ENCODE results near the gene UBE2K. TPM values are rescaled to one million over a fixed set of nuclear protein-coding genes. Genes with fewer than 3 reads are reported as not detected.

Gene UBE2K
- total RNA-seq (2014; rRNA removed; shearing (Covaris generic)), result 34.1 and 68.3 TPM in 2 replicates

GRCh38 chr4:39697740-39698423, at the start of gene UBE2K:
Gene UBE2K (plus strand): TSS chr4:39698136. CDS start chr4:39698328, 192 bp downstream.

Small RNA genes within 50 kb of the gene (small RNA-seq; reads per million reads assigned to genes)
- gene RF00019 (not detected), gene RN7SL558P (not detected)

Other genes with a start within 250 kb of the UBE2K start
- gene RPL9, start 239.2 kb upstream of the UBE2K start, total RNA-seq (2014; rRNA removed; shearing (Covaris generic)), result 4,442 and 5,509 TPM in 2 replicates
- gene LIAS, start 239.1 kb upstream of the UBE2K start, total RNA-seq (2014; rRNA removed; shearing (Covaris generic)), result 8.1 and 12.8 TPM in 2 replicates
- 23.6 and 36.9 TPM in 2 replicates for gene UGDH, start 170.7 kb upstream of the UBE2K start, total RNA-seq (2014; rRNA removed; shearing (Covaris generic))
- gene SMIM14, start 59.3 kb upstream of the UBE2K start, total RNA-seq (2014; rRNA removed; shearing (Covaris generic)), result 3.1 and 5.0 TPM in 2 replicates